ENCODE data around the gene DPF3.

The DPF3 gene

GRCh38 chr14:72852194-72852593, 41.7 kb downstream of the DPF3 start:
- Mint-ChIP-seq H3K36me3 (peaks cover 9% of the 10 kb centered on the region in 2 donors), H3K4me1 (peaks cover 19 to 39% of the 10 kb centered on the region in 2 donors), H3K27ac (no peak overlapping the region), H3K4me3 (no peak overlapping the region), H3K9me3 (peaks cover 0 to 1% of the 10 kb centered on the region in 2 donors), H3K27me3 (no peaks in the 10 kb centered on the region)
- ATAC-seq (replicated peaks) (no peak), DNase-seq (no peak)

DNA sequence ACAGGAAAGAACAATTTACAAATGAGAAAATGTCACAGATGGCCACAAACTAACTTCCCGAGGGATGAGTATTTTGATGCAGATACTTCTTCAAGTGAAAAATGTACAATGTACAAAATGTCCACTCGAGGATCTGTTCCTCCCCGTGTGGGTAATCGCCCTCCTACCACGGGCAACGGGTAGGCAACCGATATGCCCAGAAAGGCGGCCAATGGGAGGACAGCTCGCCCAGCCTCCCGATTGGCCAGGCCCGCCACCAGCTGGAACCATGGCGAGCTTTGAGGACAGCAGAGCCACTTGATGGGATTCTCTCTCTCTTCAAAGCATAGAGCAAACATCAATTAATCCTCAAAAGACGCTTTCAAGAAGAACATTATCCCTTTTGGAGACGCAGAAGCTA, 42.3 kb downstream of the DPF3 start:
- Mint-ChIP-seq H3K27ac (no peak overlapping the region), H3K9me3 (peaks cover 0 to 1% of the 10 kb centered on the region in 2 donors), H3K36me3 (peaks cover 9 to 13% of the 10 kb centered on the region in 2 donors), H3K27me3 (no peaks in the 10 kb centered on the region), H3K4me1 (peaks cover 18 to 35% of the 10 kb centered on the region in 2 donors), H3K4me3 (no peak overlapping the region)
- no peak for ATAC-seq (replicated peaks)
- DNase-seq: no peak

- no peak for ATAC-seq (replicated peaks)
- Mint-ChIP-seq H3K4me1 (peaks cover 12 to 26% of the 10 kb centered on the region in 2 donors), H3K4me3 (no peak overlapping the region), H3K27me3 (no peaks in the 10 kb centered on the region), H3K27ac (no peak overlapping the region), H3K9me3 (peaks cover 0 to 1% of the 10 kb centered on the region in 2 donors), H3K36me3 (peaks cover 9 to 14% of the 10 kb centered on the region in 2 donors)
- DNase-seq: no peak
Observed at GRCh38 chr14:72850360-72850759, 43.5 kb downstream of the DPF3 start.

GRCh38 chr14:72849222-72849621, 44.7 kb downstream of the DPF3 start:
- ATAC-seq (replicated peaks) (no peak), DNase-seq (no peak)
- Mint-ChIP-seq H3K4me1 (peaks cover 12 to 19% of the 10 kb centered on the region in 2 donors), H3K36me3 (peaks cover 9 to 14% of the 10 kb centered on the region in 2 donors), H3K27ac (no peak overlapping the region), H3K27me3 (no peaks in the 10 kb centered on the region), H3K4me3 (no peak overlapping the region), H3K9me3 (peaks cover 0 to 1% of the 10 kb centered on the region in 2 donors)

- Mint-ChIP-seq H3K4me1 (peaks cover 12 to 19% of the 10 kb centered on the region in 2 donors), H3K9me3 (peaks cover 0 to 1% of the 10 kb centered on the region in 2 donors), H3K4me3 (no peak overlapping the region), H3K36me3 (peaks cover 6 to 10% of the 10 kb centered on the region in 2 donors), H3K27ac (no peak overlapping the region), H3K27me3 (no peaks in the 10 kb centered on the region)
- DNase-seq (no peak), ATAC-seq (replicated peaks) (no peak)
Observed at GRCh38 chr14:72847721-72848120, 46.2 kb downstream of the DPF3 start.

- no peak for DNase-seq
- no peak overlapping the region for H3K27ac Mint-ChIP-seq
- H3K27me3 Mint-ChIP-seq: no peaks in the 10 kb centered on the region
- H3K36me3 Mint-ChIP-seq: peaks cover 0 to 7% of the 10 kb centered on the region in 2 donors
- no peak overlapping the region for H3K4me3 Mint-ChIP-seq
- peaks cover 8 to 10% of the 10 kb centered on the region in 2 donors for H3K4me1 Mint-ChIP-seq
- no peak for ATAC-seq (replicated peaks)
- peaks cover 0 to 1% of the 10 kb centered on the region in 2 donors for H3K9me3 Mint-ChIP-seq
Observed at GRCh38 chr14:72845683-72846082, 48.2 kb downstream of the DPF3 start.

DNA sequence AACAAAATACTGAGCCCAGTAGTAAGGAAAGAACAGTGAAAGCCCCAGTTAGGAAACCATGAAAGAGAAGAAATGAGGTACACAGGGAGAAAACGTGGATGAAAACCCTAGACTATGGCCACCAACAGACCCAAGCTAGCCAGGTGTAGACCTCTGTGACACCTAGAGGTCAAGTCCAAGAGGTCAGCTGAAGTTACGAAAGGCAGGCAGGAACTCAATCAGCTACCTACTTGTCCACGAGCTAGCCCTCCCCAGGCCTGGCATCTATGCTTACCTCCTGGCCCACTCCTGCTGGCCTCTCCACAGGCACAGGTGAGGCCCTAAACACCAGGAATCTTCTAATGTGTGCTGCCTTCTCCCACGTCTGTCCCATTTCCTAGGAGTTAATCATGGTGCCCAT, 48.7 kb downstream of the DPF3 start:
- Mint-ChIP-seq H3K4me1 (peaks cover 5% of the 10 kb centered on the region in 2 donors), H3K4me3 (no peak overlapping the region), H3K9me3 (no peaks in the 10 kb centered on the region), H3K27me3 (no peaks in the 10 kb centered on the region), H3K36me3 (peaks cover 0 to 7% of the 10 kb centered on the region in 2 donors), H3K27ac (no peak overlapping the region)
- DNase-seq: no peak
- ATAC-seq (replicated peaks): no peak

GRCh38 chr14:72844524-72844923, 49.4 kb downstream of the DPF3 start:
- Mint-ChIP-seq H3K36me3 (peaks cover 0 to 7% of the 10 kb centered on the region in 2 donors), H3K27me3 (no peaks in the 10 kb centered on the region), H3K9me3 (no peaks in the 10 kb centered on the region), H3K4me3 (no peak overlapping the region), H3K27ac (no peak overlapping the region), H3K4me1 (peaks cover 4 to 5% of the 10 kb centered on the region in 2 donors)
- DNase-seq (no peak), ATAC-seq (replicated peaks) (no peak)

DNA sequence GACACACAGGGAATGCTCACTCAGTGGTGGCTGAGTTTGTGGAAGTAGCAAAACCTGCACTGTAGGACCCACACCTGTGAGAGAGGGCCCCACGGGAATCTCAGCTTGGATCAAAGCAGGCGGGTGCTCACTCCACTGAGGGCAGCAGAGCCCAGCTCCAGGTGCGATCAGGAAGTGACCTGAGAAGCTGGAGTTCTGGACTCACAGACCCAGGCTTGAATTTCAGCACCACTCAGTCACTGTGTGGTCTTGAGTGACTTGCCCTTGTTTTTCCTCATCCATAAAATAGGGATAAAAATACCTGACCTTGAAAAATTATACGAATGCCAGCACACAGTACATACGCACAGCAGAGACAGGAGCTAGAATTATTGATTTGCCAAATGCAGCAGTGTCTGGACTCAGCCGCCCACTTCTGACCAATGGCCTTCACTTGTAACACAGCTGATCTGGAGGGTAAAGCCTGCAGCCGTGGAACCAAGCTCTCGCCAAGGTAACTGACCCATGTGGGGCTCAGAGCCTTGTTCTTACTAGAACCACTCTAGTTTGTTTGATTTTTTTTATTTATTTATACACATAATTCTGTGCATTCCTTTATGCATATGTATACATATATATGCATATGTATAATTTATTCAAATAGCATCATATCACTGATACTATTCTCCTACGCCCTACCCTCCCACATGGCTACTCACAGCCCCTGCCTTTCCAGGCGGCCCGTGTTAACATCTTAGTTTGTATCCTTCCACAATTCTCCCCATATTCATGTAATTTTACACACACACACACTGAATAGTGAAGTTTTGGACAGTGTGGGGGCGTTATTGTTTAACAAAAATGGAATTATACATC, 53.9 kb downstream of the DPF3 start:
- peaks cover 4 to 10% of the 10 kb centered on the region in 2 donors for H3K36me3 Mint-ChIP-seq
- no peak overlapping the region for H3K4me3 Mint-ChIP-seq
- peaks cover 0 to 6% of the 10 kb centered on the region in 2 donors for H3K4me1 Mint-ChIP-seq
- no peak overlapping the region for H3K27ac Mint-ChIP-seq
- no peaks in the 10 kb centered on the region for H3K27me3 Mint-ChIP-seq
- H3K9me3 Mint-ChIP-seq: no peaks in the 10 kb centered on the region
- no peak for ATAC-seq (replicated peaks)
- no peak for DNase-seq

DNA sequence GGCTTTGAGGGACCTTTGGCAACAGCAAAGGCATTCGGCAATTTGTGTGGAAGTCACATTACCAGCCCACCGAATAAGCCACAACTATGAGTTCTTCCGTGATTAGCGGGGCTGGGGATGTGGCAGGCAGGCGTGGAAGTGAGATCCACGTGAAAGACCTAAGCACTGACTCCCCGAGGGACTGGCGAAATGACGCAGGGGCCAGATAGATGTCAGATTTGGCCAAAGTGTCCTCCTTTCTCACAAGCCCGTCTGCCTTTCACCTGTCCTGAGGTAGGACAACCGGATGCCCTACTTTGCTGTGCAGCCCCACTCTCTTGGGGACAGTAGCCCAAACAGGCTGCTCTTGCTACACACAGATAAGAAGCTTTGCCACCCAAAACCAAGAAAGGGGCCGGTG, 54.5 kb downstream of the DPF3 start:
- H3K9me3 Mint-ChIP-seq: peaks cover 2 to 4% of the 10 kb centered on the region in 2 donors
- no peak for ATAC-seq (replicated peaks)
- DNase-seq: no peak

GRCh38 chr14:72836085-72836484, 57.8 kb downstream of the DPF3 start:
- H3K4me3 Mint-ChIP-seq: no peak overlapping the region
- ATAC-seq (replicated peaks) (no peak), DNase-seq (no peak)
- peaks cover 0 to 4% of the 10 kb centered on the region in 2 donors for H3K27me3 Mint-ChIP-seq
- H3K27ac Mint-ChIP-seq: peak overlapping the region; percentile 22
- H3K4me1 Mint-ChIP-seq: peaks cover 9 to 11% of the 10 kb centered on the region in 2 donors
- peaks cover 2 to 4% of the 10 kb centered on the region in 2 donors for H3K9me3 Mint-ChIP-seq
- peaks cover 10 to 23% of the 10 kb centered on the region in 2 donors for H3K36me3 Mint-ChIP-seq

More for the DNA sequence above, 54.5 kb downstream of the DPF3 start:
- H3K4me3 Mint-ChIP-seq: no peak overlapping the region
- H3K27me3 Mint-ChIP-seq: no peaks in the 10 kb centered on the region
- H3K27ac Mint-ChIP-seq: no peak overlapping the region
- peaks cover 4 to 15% of the 10 kb centered on the region in 2 donors for H3K36me3 Mint-ChIP-seq
- peaks cover 3 to 6% of the 10 kb centered on the region in 2 donors for H3K4me1 Mint-ChIP-seq

- H3K4me1 Mint-ChIP-seq: peaks cover 14 to 17% of the 10 kb centered on the region in 2 donors
- no peak overlapping the region for H3K4me3 Mint-ChIP-seq
- H3K9me3 Mint-ChIP-seq: peaks cover 2 to 4% of the 10 kb centered on the region in 2 donors
- H3K27me3 Mint-ChIP-seq: peaks cover 0 to 4% of the 10 kb centered on the region in 2 donors
- DNase-seq (no peak), ATAC-seq (replicated peaks) (no peak)
- H3K36me3 Mint-ChIP-seq: peaks cover 10 to 27% of the 10 kb centered on the region in 2 donors
- no peak overlapping the region for H3K27ac Mint-ChIP-seq
Observed at GRCh38 chr14:72833174-72833573, 60.7 kb downstream of the DPF3 start.

DNA sequence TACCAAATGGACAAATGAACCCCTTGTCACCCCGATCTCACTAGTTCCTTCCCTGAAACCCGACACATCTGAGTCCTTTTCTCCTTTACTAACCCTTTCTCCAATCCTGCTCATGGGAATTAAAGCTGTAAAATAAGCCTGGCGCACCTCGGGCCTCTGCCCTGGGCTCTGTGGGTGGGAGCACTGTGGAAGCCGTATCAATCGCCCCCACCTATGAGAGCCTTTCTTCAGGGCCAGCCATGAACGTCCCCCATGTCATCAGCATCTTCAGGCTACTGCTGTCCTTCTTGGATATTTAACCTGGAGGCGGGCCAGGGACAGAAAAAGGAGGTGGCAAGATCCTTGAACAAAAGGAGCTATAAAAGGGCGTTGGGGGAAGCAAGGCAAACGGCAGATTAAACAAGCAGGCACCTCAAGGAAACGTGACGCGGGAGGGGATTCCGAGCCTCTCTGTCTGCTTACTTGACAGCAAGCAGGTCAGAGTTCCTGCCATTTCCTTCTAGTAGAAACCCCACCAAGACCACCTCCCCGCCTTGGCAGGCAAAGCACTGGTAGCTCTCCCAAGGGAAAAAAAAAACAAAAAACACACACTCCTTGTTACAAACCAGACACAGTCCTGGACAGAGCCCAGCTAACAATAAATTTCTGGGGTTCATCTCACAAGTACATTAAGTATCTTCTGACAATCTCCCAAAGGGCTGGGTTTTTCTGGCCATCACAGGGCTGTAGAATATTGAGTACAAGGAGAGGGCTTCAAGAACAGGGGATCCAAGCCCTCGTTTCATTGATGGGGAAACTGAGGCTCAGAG, 62.9 kb downstream of the DPF3 start:
- Mint-ChIP-seq H3K27ac (peak overlapping the region; percentile 70), H3K9me3 (peaks cover 2 to 4% of the 10 kb centered on the region in 2 donors), H3K27me3 (peaks cover 0 to 4% of the 10 kb centered on the region in 2 donors), H3K36me3 (peaks cover 8 to 30% of the 10 kb centered on the region in 2 donors), H3K4me1 (peaks cover 12 to 14% of the 10 kb centered on the region in 2 donors), H3K4me3 (peak overlapping the region in 1 of 2 donors; percentile 5)
- DNase-seq (no peak), ATAC-seq (replicated peaks) (no peak)

- Mint-ChIP-seq H3K27me3 (peaks cover 0 to 4% of the 10 kb centered on the region in 2 donors), H3K36me3 (peaks cover 8 to 24% of the 10 kb centered on the region in 2 donors), H3K9me3 (peaks cover 2 to 4% of the 10 kb centered on the region in 2 donors), H3K4me1 (peaks cover 12 to 14% of the 10 kb centered on the region in 2 donors), H3K4me3 (no peak overlapping the region), H3K27ac (no peak overlapping the region)
- DNase-seq (no peak), ATAC-seq (replicated peaks) (no peak)
Observed at GRCh38 chr14:72830356-72830755, 63.5 kb downstream of the DPF3 start.
